OCI-LY3 (cell line): ENCODE data around the gene SH3RF3.

Experiments used
- H2AFZ ChIP-seq: fragments of 200-600, 300-600 bp; shearing (Covaris generic); 2 replicates; pipeline ENCODE4 v1.6.0; 2014; ENCODE audit warnings: antibody characterized with exemption, low read depth, low read length
- H3K27ac ChIP-seq: fragments of 200-600, 300-600 bp; sonication (generic); 2 replicates; pipeline ENCODE4 v1.5.1; 2014; ENCODE audit warnings: mild to moderate bottlenecking, low read length, moderate library complexity, mixed read lengths
- H3K27me3 ChIP-seq: fragments of 200-600, 300-600 bp; sonication (generic); 2 replicates; pipeline ENCODE4 v1.6.1; 2014; ENCODE audit warnings: low read depth, low read length, mixed read lengths
- H3K36me3 ChIP-seq: fragments of 200-600, 300-600 bp; sonication (generic); replicated peaks from 2 replicates; pipeline ENCODE3; 2014; ENCODE audit warnings: low read depth, low read length, mixed read lengths
- H3K4me1 ChIP-seq: fragments of 300-600, 200-600 bp; sonication (generic); 2 replicates; pipeline ENCODE4 v1.6.1; 2014; ENCODE audit warnings: low read length, mixed read lengths
- H3K4me2 ChIP-seq: fragments of 200-600, 300-600 bp; sonication (generic); 2 replicates; pipeline ENCODE4 v1.6.1; 2014; ENCODE audit warnings: low read length, mixed read lengths
- H3K4me3 ChIP-seq: fragments of 300-600, 200-600 bp; sonication (generic); 2 replicates; pipeline ENCODE4 v1.5.1; 2014; ENCODE audit warnings: antibody characterized with exemption, mild to moderate bottlenecking, low read length, moderate library complexity
- H3K79me2 ChIP-seq: fragments of 300-600, 200-600 bp; shearing (Covaris generic); 2 replicates; pipeline ENCODE4 v1.6.1; 2014; ENCODE audit warnings: mild to moderate bottlenecking, low read length, mixed read lengths
- H3K9ac ChIP-seq: fragments of 300-600, 200-600 bp; shearing (Covaris generic); 2 replicates; pipeline ENCODE4 v1.6.0; 2014; ENCODE audit warnings: mild to moderate bottlenecking, low read length, moderate library complexity
- H3K9me3 ChIP-seq: fragments of 200-600, 300-600 bp; shearing (Covaris generic); 2 replicates; pipeline ENCODE4 v1.6.1; 2014; ENCODE audit warnings: low read length, mixed read lengths; ENCODE audit not compliant: insufficient read depth
- H4K20me1 ChIP-seq: fragments of 200-600, 300-600 bp; sonication (generic); 2 replicates; pipeline ENCODE4 v1.6.1; 2016; ENCODE audit warnings: low read length, mixed read lengths; ENCODE audit not compliant: insufficient read depth
- EZH2phosphoT487 ChIP-seq: fragments of 200-600 bp; shearing (Covaris generic); IDR thresholded peaks from 2 replicates; pipeline ENCODE4 v1.6.1; 2018; ENCODE audit warnings: antibody characterized with exemption, mixed run types, low read depth
- TF ChIP-seq, protein P1 (sequence below): fragments of 200-600, 300-600 bp; sonication (generic); IDR thresholded peaks from 2 replicates; pipeline ENCODE4 v1.5.1; 2014; ENCODE audit warnings: antibody characterized with exemption, low read length, low read depth

SH3RF3 gene

DNA sequence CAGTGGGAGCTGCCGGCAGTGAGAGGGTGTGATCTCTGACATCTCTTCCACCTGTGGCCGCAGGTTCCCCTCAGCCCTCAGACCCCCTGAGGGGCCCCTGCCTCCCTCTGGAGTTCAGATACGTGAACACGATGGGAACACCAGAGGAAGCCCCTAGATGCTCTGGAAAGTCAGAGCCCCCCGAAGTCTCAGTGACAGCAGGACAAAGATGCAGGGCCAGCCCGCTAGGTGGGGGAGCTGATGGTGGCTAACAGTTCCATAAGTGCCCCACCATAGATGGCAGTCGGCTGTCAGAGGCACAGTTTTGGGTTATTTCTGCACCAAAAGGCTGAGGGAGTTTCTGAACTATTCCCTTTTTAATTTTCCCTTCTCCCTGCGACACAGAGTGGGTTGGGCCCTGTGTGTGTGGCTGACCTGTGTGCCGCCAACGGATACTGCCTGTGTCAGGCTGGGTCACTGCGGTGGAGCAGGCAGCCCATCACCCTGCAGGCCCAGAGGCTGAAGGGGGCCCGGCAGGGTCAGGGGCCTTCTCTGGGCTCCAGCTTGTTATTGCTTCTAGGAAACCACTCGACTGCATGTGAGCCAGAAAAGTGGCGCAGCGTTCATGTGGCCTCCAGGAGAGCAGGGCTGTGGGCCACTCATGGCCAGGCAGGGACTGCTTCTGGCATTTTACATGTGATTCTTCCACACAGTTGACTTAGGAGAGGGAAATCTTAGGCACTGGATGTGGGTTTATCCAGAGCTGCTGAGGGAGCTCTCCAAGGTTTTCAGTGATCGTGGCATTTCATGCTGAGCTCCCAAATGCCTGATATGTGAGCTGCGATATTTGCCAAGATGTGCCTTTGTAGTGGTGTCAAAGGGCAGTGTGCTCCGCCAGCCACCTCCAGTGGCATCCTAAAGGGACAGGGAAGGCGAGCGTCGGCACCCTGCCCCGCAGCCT is 225.1 kb downstream of the SH3RF3 start:
- Histone ChIP-seq H3K4me3 (no peak overlapping the region), H3K4me1 (no peaks in the 10 kb centered on the region), H3K27me3 (peaks cover 21% of the 10 kb centered on the region), H3K9me3 (no peaks in the 10 kb centered on the region), H4K20me1 (no peaks in the 10 kb centered on the region), H3K27ac (no peak overlapping the region), H3K36me3 (no peaks in the 10 kb centered on the region), H3K4me2 (no peak overlapping the region), H3K9ac (no peak overlapping the region), H3K79me2 (no peaks in the 10 kb centered on the region), H2AFZ (no peak overlapping the region)
- TF ChIP-seq, protein P1, sequence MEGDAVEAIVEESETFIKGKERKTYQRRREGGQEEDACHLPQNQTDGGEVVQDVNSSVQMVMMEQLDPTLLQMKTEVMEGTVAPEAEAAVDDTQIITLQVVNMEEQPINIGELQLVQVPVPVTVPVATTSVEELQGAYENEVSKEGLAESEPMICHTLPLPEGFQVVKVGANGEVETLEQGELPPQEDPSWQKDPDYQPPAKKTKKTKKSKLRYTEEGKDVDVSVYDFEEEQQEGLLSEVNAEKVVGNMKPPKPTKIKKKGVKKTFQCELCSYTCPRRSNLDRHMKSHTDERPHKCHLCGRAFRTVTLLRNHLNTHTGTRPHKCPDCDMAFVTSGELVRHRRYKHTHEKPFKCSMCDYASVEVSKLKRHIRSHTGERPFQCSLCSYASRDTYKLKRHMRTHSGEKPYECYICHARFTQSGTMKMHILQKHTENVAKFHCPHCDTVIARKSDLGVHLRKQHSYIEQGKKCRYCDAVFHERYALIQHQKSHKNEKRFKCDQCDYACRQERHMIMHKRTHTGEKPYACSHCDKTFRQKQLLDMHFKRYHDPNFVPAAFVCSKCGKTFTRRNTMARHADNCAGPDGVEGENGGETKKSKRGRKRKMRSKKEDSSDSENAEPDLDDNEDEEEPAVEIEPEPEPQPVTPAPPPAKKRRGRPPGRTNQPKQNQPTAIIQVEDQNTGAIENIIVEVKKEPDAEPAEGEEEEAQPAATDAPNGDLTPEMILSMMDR: no peak
- no peak for TF ChIP-seq EZH2phosphoT487

DNA sequence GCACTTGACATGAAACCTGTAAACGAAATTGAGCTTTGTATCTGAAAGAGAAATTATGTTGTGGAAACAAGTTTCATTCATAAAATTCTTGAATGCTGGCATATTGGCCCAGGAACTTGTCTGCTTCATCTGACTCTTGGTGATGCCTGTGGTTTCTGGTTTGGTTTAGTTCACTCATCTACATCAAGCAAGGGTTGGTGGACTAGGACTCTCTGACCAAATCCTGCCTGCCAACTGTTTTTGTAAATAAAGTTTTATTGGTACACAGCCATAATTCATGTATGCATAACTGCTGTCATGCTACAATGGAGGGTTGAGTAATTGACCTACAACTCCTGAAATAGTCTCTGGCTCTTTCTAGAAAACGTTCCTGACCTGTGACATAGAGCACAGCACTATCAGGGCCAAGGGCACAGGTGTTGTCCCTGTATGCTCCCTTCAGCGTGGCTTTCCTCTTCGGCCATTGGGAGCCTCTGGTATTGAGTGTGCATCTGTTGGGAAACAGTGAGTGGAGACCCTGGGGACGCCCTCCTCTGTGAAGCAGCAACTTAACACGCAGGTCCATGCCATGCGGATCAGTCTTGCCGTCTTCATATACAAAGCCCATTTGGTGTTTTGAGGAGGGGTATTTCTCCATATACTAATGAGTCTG is 226.3 kb downstream of the SH3RF3 start:
- no peaks in the 10 kb centered on the region for H4K20me1 ChIP-seq
- H3K79me2 ChIP-seq: no peaks in the 10 kb centered on the region
- H3K27ac ChIP-seq: no peak overlapping the region
- H3K4me1 ChIP-seq: no peaks in the 10 kb centered on the region
- H2AFZ ChIP-seq: no peak overlapping the region
- H3K9ac ChIP-seq: no peak overlapping the region
- no peak overlapping the region for H3K4me2 ChIP-seq
- TF ChIP-seq, protein P1: no peak
- TF ChIP-seq EZH2phosphoT487: no peak
- no peaks in the 10 kb centered on the region for H3K36me3 ChIP-seq
- peaks cover 17% of the 10 kb centered on the region for H3K27me3 ChIP-seq
- H3K4me3 ChIP-seq: no peak overlapping the region
- H3K9me3 ChIP-seq: no peaks in the 10 kb centered on the region

DNA sequence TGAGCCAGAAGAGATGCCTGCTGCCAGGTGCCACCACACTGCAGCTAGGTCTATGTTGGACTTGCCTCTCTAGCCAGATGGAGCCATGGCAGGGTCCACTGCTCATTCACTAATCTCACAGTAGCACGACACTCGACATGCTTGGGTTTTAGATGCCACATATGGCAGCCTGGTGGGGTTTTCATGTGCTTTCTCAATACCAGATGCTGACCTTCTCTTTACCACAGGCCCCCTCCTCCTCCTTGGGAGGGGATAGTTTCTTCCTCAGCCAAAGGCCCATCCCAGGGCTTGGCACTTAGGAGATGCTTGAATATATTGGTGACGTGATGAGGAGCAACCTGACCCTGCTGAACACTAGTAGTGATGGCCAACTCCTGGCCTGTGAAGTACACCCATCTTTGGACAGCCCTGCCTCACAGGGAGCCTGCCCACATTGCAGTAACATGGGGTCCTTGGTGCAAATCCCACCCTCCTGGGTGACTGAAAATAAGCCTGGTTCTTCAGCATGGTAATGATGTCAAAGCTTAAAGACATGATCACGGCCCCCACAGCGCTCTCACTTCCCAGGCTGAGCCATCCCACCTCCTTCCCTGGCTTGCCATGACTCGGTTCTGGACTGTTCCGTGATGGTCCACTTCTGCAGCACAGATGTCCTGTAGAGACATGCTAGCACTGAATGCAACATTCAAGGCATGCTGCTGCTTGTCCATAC is 227.5 kb downstream of the SH3RF3 start:
- H3K36me3 ChIP-seq: no peaks in the 10 kb centered on the region
- no peak overlapping the region for H2AFZ ChIP-seq
- no peaks in the 10 kb centered on the region for H3K4me1 ChIP-seq
- no peaks in the 10 kb centered on the region for H3K79me2 ChIP-seq
- no peaks in the 10 kb centered on the region for H3K9me3 ChIP-seq
- TF ChIP-seq, protein P1: no peak
- no peak for TF ChIP-seq EZH2phosphoT487
- peaks cover 12% of the 10 kb centered on the region for H3K27me3 ChIP-seq
- no peak overlapping the region for H3K4me3 ChIP-seq
- no peak overlapping the region for H3K27ac ChIP-seq
- H4K20me1 ChIP-seq: no peaks in the 10 kb centered on the region
- H3K4me2 ChIP-seq: no peak overlapping the region
- no peak overlapping the region for H3K9ac ChIP-seq

DNA sequence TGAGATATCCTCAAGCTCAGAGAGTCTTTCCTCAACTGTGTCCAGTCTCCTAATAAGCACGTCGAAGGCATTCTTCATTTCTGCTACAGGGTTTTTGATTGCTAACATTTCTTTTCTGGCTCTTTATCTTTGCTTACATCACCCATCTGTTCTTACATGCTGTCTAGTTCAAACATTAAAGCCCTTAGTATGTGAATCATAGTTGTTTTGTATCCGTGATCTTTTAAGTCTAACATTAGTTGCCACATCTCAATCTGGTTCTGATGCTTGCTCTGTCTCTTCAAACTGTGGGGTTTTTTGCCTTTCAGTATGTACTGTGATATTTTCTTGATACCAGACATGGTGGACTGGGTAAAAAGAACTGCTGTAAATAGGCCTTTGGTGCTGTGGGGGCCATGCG is 235.2 kb downstream of the SH3RF3 start:
- H3K27me3 ChIP-seq: peaks cover 13% of the 10 kb centered on the region
- H3K36me3 ChIP-seq: no peaks in the 10 kb centered on the region
- no peaks in the 10 kb centered on the region for H3K79me2 ChIP-seq
- no peak overlapping the region for H3K27ac ChIP-seq
- no peaks in the 10 kb centered on the region for H4K20me1 ChIP-seq
- TF ChIP-seq, protein P1: no peak
- TF ChIP-seq EZH2phosphoT487: no peak
- H3K4me3 ChIP-seq: no peak overlapping the region
- no peaks in the 10 kb centered on the region for H3K9me3 ChIP-seq
- no peaks in the 10 kb centered on the region for H3K4me1 ChIP-seq
- no peak overlapping the region for H2AFZ ChIP-seq
- H3K9ac ChIP-seq: no peak overlapping the region
- no peak overlapping the region for H3K4me2 ChIP-seq
